H1 (cell line): Measurements from ENCODE around the gene GCH1. TPM values are rescaled to one million over a fixed set of nuclear protein-coding genes. Genes with fewer than 3 reads are reported as not detected.
A peak's percentile ranks its signal among the peaks of the same experiment; 100 is the strongest.

Experiments
- CTCF ChIA-PET: fragments of 300-600 bp; sonication (Branson Sonifier 250); formaldehyde crosslinking; loops from one replicate; lab custom pipeline; 2021; ENCODE audit not compliant: partially characterized antibody; lab: Charles Lee
- POLR2A ChIA-PET: fragments of 300-600 bp; sonication (Branson Sonifier 250); formaldehyde crosslinking; loops from one replicate; lab custom pipeline; 2021; ENCODE audit warnings: inconsistent platforms; ENCODE audit not compliant: partially characterized antibody; lab: Charles Lee
- DNase-seq, 2 experiments: peaks; one replicate each; pipeline versions ENCODE4 v3.0.0 to v3.0.0-alpha.2; 2010 to 2022; ENCODE audit warnings: low spot score in 2 of 2, low read depth in 1 of 2, mixed read lengths in 1 of 2
- FAIRE-seq: peaks from 2 replicates; lab custom pipeline; 2011; peaks lifted over from hg19 to GRCh38; lab: Jason Lieb, UNC
- H2AFZ ChIP-seq: 2 replicates; pipeline ENCODE4 v1.8.1; 2012; ENCODE audit warnings: low read length, inconsistent platforms
- H2AK5ac ChIP-seq: 2 replicates; pipeline ENCODE4 v1.6.1; 2013; ENCODE audit warnings: low read depth, low read length
- H2BK120ac ChIP-seq: replicated peaks from 2 replicates; pipeline ENCODE3; 2013; ENCODE audit warnings: low read depth, low read length, inconsistent platforms
- H2BK12ac ChIP-seq: 2 replicates; pipeline ENCODE4 v1.6.1; 2013; ENCODE audit warnings: low read depth, low read length
- H2BK15ac ChIP-seq: 2 replicates; pipeline ENCODE4 v1.6.1; 2013; ENCODE audit warnings: low read length
- H2BK20ac ChIP-seq: 2 replicates; pipeline ENCODE4 v1.6.1; 2013; ENCODE audit warnings: low read length
- H2BK5ac ChIP-seq: 2 replicates; pipeline ENCODE4 v1.6.1; 2013; ENCODE audit warnings: low read depth, low read length
- H3K14ac ChIP-seq: 2 replicates; pipeline ENCODE4 v1.6.1; 2013; ENCODE audit warnings: inconsistent platforms; ENCODE audit not compliant: insufficient read length
- H3K18ac ChIP-seq: 2 replicates; pipeline ENCODE4 v1.6.1; 2013; ENCODE audit warnings: low read length; ENCODE audit errors: extremely low read depth
- H3K23ac ChIP-seq: 2 replicates; pipeline ENCODE4 v1.6.1; 2013; ENCODE audit warnings: inconsistent platforms; ENCODE audit not compliant: insufficient read length
- H3K23me2 ChIP-seq: 2 replicates; pipeline ENCODE4 v1.6.1; 2013; ENCODE audit warnings: low read depth, low read length
- H3K27ac ChIP-seq: 2 replicates; pipeline ENCODE4 v1.6.1; 2011; ENCODE audit warnings: low read depth, low read length, inconsistent platforms
- H3K27me3 ChIP-seq, 4 experiments: replicated peaks in 1 of 4; 1 replicate in 1 of 4; 2 replicates in 3 of 4; pipeline versions ENCODE4 v1.6.1 to v1.8.1; 2011 to 2013; ENCODE audit warnings: low read length in 3 of 4, mild to moderate bottlenecking in 3 of 4, inconsistent platforms in 2 of 4, mixed read lengths in 2 of 4, moderate library complexity in 1 of 4; ENCODE audit not compliant: control insufficient read depth in 3 of 4, insufficient read depth in 3 of 4; ENCODE audit errors: extremely low read depth in 1 of 4
- H3K36me3 ChIP-seq, 4 experiments: 2 replicates each; pipeline versions ENCODE4 v1.6.1 to v1.8.1; 2011 to 2013; ENCODE audit warnings: mild to moderate bottlenecking in 4 of 4, low read length in 3 of 4, moderate library complexity in 2 of 4, control low read depth in 1 of 4, inconsistent platforms in 1 of 4; ENCODE audit not compliant: insufficient read depth in 4 of 4, control insufficient read depth in 2 of 4
- H3K4ac ChIP-seq: replicated peaks from 2 replicates; pipeline ENCODE3; 2013; ENCODE audit warnings: low read length, low read depth, mixed read lengths, inconsistent platforms; ENCODE audit not compliant: insufficient read length
- H3K4me1 ChIP-seq, 4 experiments: replicated peaks in 1 of 4; 1 replicate in 1 of 4; 2 replicates in 3 of 4; pipeline versions ENCODE4 v1.6.1 to v1.8.1; 2011 to 2013; ENCODE audit warnings: low read length in 3 of 4, inconsistent platforms in 2 of 4, mixed read lengths in 1 of 4; ENCODE audit not compliant: insufficient read depth in 4 of 4, control insufficient read depth in 3 of 4
- H3K4me2 ChIP-seq, 2 experiments: 2 replicates each; pipeline versions ENCODE4 v1.6.1 to v1.8.1; 2011 to 2013; ENCODE audit warnings: low read depth in 2 of 2, low read length in 2 of 2, control low read depth in 1 of 2, inconsistent platforms in 1 of 2, mild to moderate bottlenecking in 1 of 2; ENCODE audit not compliant: insufficient read depth in 1 of 2
- H3K4me3 ChIP-seq, 4 experiments: fragments of 200-600, 300-600 bp in 1 of 4; sonication (generic), shearing (Covaris generic), sonication (Bioruptor Twin) in 1 of 4; 2 replicates each; pipeline versions ENCODE4 v1.5.1 to v1.8.1; 2011 to 2016; ENCODE audit warnings: low read length in 4 of 4, low read depth in 3 of 4, control low read depth in 2 of 4, inconsistent platforms in 2 of 4, mild to moderate bottlenecking in 2 of 4, mixed read lengths in 1 of 4, moderate library complexity in 1 of 4; ENCODE audit not compliant: insufficient read depth in 2 of 4; ENCODE audit errors: extremely low read depth in 1 of 4
- H3K56ac ChIP-seq: replicated peaks from 2 replicates; pipeline ENCODE3; 2013; ENCODE audit warnings: low read depth, mild to moderate bottlenecking, mixed read lengths, low read length, inconsistent platforms; ENCODE audit not compliant: insufficient read length
- H3K79me1 ChIP-seq: 2 replicates; pipeline ENCODE4 v1.6.1; 2013; ENCODE audit warnings: low read depth, low read length, control low read depth
- H3K79me2 ChIP-seq, 2 experiments: 2 replicates each; pipeline versions ENCODE4 v1.6.1 to v1.8.1; 2012 to 2013; ENCODE audit warnings: low read length in 2 of 2, mild to moderate bottlenecking in 2 of 2, inconsistent platforms in 1 of 2; ENCODE audit not compliant: insufficient read depth in 2 of 2, control insufficient read depth in 1 of 2
- H3K9ac ChIP-seq, 4 experiments: replicated peaks in 1 of 4; 1 replicate in 1 of 4; 2 replicates in 3 of 4; pipeline versions ENCODE4 v1.6.1 to v1.8.1; 2011 to 2013; ENCODE audit warnings: low read depth in 3 of 4, low read length in 3 of 4, control low read depth in 2 of 4, mild to moderate bottlenecking in 2 of 4, moderate library complexity in 2 of 4, inconsistent platforms in 1 of 4; ENCODE audit errors: extremely low read depth in 1 of 4
- H3K9me3 ChIP-seq, 2 experiments: 2 replicates each; pipeline versions ENCODE4 v1.6.1 to v1.8.1; 2012 to 2013; ENCODE audit warnings: mild to moderate bottlenecking in 2 of 2, moderate library complexity in 2 of 2, control low read depth in 1 of 2, inconsistent platforms in 1 of 2, low read depth in 1 of 2, low read length in 1 of 2, mixed read lengths in 1 of 2; ENCODE audit not compliant: insufficient read depth in 2 of 2
- H4K20me1 ChIP-seq, 2 experiments: replicated peaks in 1 of 2; 2 replicates each; pipeline versions ENCODE3 to v1.8.1; 2011 to 2013; ENCODE audit warnings: inconsistent platforms in 2 of 2, low read length in 2 of 2, mild to moderate bottlenecking in 1 of 2; ENCODE audit not compliant: insufficient read depth in 2 of 2, control insufficient read depth in 1 of 2
- H4K5ac ChIP-seq: 2 replicates; pipeline ENCODE4 v1.6.1; 2013; ENCODE audit warnings: low read length, low read depth, mixed read lengths, inconsistent platforms; ENCODE audit not compliant: insufficient read length
- H4K8ac ChIP-seq: 2 replicates; pipeline ENCODE4 v1.8.0; 2013; ENCODE audit warnings: mild to moderate bottlenecking, moderate library complexity, low read length, inconsistent platforms; ENCODE audit not compliant: insufficient read depth; ENCODE audit errors: extremely low read depth
- H4K91ac ChIP-seq: replicated peaks from 2 replicates; pipeline ENCODE3; 2013; ENCODE audit warnings: low read length, mixed read lengths, inconsistent platforms; ENCODE audit not compliant: insufficient read length
- BCL11A ChIP-seq, 2 experiments: IDR thresholded peaks; one replicate each; pipeline ENCODE4 v1.6.1; 2011; ENCODE audit warnings: low read depth in 2 of 2, low read length in 2 of 2, mild to moderate bottlenecking in 2 of 2
- CHD2 ChIP-seq: IDR thresholded peaks from 2 replicates; pipeline ENCODE4 v1.6.1; 2012; ENCODE audit warnings: low read length, improper control_type of control experiment
- GTF2F1 ChIP-seq: IDR thresholded peaks from 2 replicates; pipeline ENCODE4 v1.6.1; 2012; ENCODE audit warnings: low read depth, low read length, improper control_type of control experiment, borderline replicate concordance
- KDM1A ChIP-seq: fragments of 200-600, 300-600 bp; sonication (generic); IDR thresholded peaks from 2 replicates; pipeline ENCODE4 v1.7.1; 2016; ENCODE audit warnings: mild to moderate bottlenecking, low read length, borderline replicate concordance
- NRF1 ChIP-seq: IDR thresholded peaks from 2 replicates; pipeline ENCODE4 v1.6.1; 2011; ENCODE audit warnings: mild to moderate bottlenecking, low read depth, low read length, improper control_type of control experiment
- RBBP5 ChIP-seq: IDR thresholded peaks from 2 replicates; pipeline ENCODE4 v1.7.1; 2012; ENCODE audit warnings: low read depth, mild to moderate bottlenecking, inconsistent platforms, low read length, moderate library complexity, borderline replicate concordance
- RNF2 ChIP-seq: fragments of 200-900, 300-1000 bp; sonication (generic); IDR thresholded peaks from 2 replicates; pipeline ENCODE4 v1.7.1; 2016; ENCODE audit warnings: borderline replicate concordance, low read depth, mild to moderate bottlenecking, antibody characterized with exemption, low read length; ENCODE audit not compliant: poor library complexity, severe bottlenecking; ENCODE audit errors: missing control alignments
- SAP30 ChIP-seq: fragments of 300-600 bp; sonication (generic); IDR thresholded peaks from 2 replicates; pipeline ENCODE4 v1.7.1; 2012; ENCODE audit warnings: low read length, moderate library complexity, mild to moderate bottlenecking, inconsistent platforms; ENCODE audit not compliant: insufficient read depth, insufficient replicate concordance
- SP1 ChIP-seq: IDR thresholded peaks from 2 replicates; pipeline ENCODE4 v1.6.1; 2011; ENCODE audit warnings: low read depth, low read length
- TAF7 ChIP-seq: optimal IDR thresholded peaks from 2 replicates; pipeline ENCODE3; 2011; ENCODE audit warnings: low read depth, mild to moderate bottlenecking, inconsistent platforms, low read length, moderate library complexity, borderline replicate concordance
- WGBS, 2 experiments: shearing (Covaris generic) in 1 of 2; methylation state at CpG; one replicate each; pipeline versions ENCODE4 v1.1.6 to v1.1.7; 2013 to 2015; ENCODE audit warnings: low lambda C conversion rate in 2 of 2, mixed read lengths in 2 of 2, inconsistent platforms in 1 of 2, low coverage in 1 of 2, missing lambda C conversion rate in 1 of 2; ENCODE audit not compliant: insufficient replicate concordance in 2 of 2, insufficient coverage in 1 of 2, insufficient read length in 1 of 2; ENCODE audit errors: extremely low coverage in 1 of 2, missing lambda C conversion rate in 1 of 2; 5-methylcytosine and 5-hydroxymethylcytosine counted together
- polyA plus RNA-seq, 7 experiments: library from polyadenylated mRNA; depleted of rRNA in 3 of 7; stranded (reverse) in 5 of 7; unstranded in 2 of 7; fragments of >200 nt in 5 of 7; fragments of 200-250 nt in 2 of 7; gene quantifications; 1 replicate in 5 of 7; 2 replicates in 1 of 7; 4 replicates in 1 of 7; pipeline versions ENCODE4 v1.2.1 to v1.2.3, GENCODE V29; 2011 to 2013; ENCODE audit warnings: missing spikeins in 2 of 7, mixed read lengths in 2 of 7
- total RNA-seq: library from RNA; stranded (reverse); fragmentation: NEBNext Ultra II Directional; extraction: Animal tissue kit (Norgen Biotek cat#: 25700); gene quantifications from 2 replicates; pipeline ENCODE4 v1.2.1, GENCODE V29; 2021
- TF ChIP-seq, protein P1 (sequence below): IDR thresholded peaks from 2 replicates; pipeline ENCODE4 v1.6.1; 2012; ENCODE audit warnings: inconsistent platforms

Gene GCH1
- total and polyA plus RNA-seq, 2 of the 8 experiments (the other 6 are each of a cell fraction or from before 2014, with no cell fraction given), result 7.3 to 7.9 TPM

DNA sequence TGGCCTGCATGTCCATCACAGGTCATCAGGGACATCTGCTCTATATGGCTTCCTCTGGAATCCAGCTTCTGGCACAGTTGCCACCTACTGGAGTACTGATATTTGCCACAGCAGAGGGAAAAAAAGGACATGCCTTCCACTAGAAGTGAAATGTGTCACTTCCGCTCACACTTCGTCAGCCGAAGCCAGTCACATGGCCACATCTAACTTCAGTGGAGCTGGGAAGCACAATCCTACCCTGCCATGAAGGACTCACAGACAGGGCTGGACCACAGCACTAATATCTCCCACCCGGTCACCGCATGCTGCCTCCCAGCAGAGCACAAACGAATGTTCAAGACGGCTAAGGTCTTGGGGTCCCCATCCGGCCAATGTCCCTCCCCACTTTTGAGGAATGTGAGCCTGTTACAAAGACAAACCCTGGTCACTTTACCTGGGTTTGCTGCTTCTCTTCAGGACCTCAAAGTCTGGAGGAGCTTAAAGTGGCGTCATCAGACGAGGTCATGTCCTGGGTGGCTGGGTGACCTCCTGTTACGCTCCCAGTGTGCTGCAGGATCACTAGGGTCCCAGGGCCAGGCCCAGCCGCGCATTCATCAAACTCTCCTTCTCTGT, 98.6 kb downstream of the GCH1 start:
- Histone ChIP-seq H2BK120ac (no peak overlapping the region), H4K8ac (peak overlapping the region; percentile 64; the same call in 1 of the 2 replicates), H3K9me3 (no peaks in the 10 kb centered on the region), H4K5ac (no peak overlapping the region), H3K4me3 (no peak overlapping the region), H3K56ac (no peak overlapping the region), H3K23ac (no peak overlapping the region), H3K79me2 (no peaks in the 10 kb centered on the region), H3K79me1 (no peaks in the 10 kb centered on the region), H3K27ac (no peak overlapping the region), H3K36me3 (no peaks in the 10 kb centered on the region), H3K4me1 (peaks cover 2 to 15% (median 8%) of the 10 kb centered on the region in 4 experiments; a peak in 5 of 7 replicates), H3K14ac (no peak overlapping the region), H3K4ac (no peak overlapping the region), H3K4me2 (no peak overlapping the region), H2BK12ac (peak overlapping the region; percentile 88), H3K18ac (no peak overlapping the region), H2AFZ (0 out of 2 replicates have a peak overlapping the region, but pooled peaks have one; percentile 23), H2BK15ac (0 out of 2 replicates have a peak overlapping the region, but pooled peaks have one; percentile 53), H2AK5ac (0 out of 2 replicates have a peak overlapping the region, but pooled peaks have one; percentile 19), H2BK5ac (no peak overlapping the region), H3K9ac (no peak overlapping the region), H3K23me2 (no peaks in the 10 kb centered on the region), H3K27me3 (no peaks in the 10 kb centered on the region; a peak in 1 of 7 replicates), H4K91ac (no peak overlapping the region), H4K20me1 (peaks cover 0 to 3% of the 10 kb centered on the region in 2 experiments), H2BK20ac (peak overlapping the region; percentile 90; the same call in 1 of the 2 replicates)
- DNase-seq (no peak), FAIRE-seq (no peak)
- ChIA-PET CTCF (interaction anchor here (0.6 to 8.3 kb wide), 12 partner anchors 10 to 474 kb away, joined by 3 to 86 read pairs (median 7); partner anchors contain the start of gene SAMD4A), POLR2A (interaction anchor here (1.1 to 2.3 kb wide), 5 partner anchors 10 to 247 kb away, joined by 3 to 8 read pairs (median 3); partner anchors contain the start of gene SAMD4A)
- WGBS, 2 experiments, result 92% methylated on average over 13 of the region's 13 CpGs; no CpG with 5 or more reads in 1 of the 2 experiments
- no peak for TF ChIP-seq NRF1
- no peak for TF ChIP-seq TAF7
- TF ChIP-seq, protein P1, sequence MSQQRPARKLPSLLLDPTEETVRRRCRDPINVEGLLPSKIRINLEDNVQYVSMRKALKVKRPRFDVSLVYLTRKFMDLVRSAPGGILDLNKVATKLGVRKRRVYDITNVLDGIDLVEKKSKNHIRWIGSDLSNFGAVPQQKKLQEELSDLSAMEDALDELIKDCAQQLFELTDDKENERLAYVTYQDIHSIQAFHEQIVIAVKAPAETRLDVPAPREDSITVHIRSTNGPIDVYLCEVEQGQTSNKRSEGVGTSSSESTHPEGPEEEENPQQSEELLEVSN, result no peak
- TF ChIP-seq CHD2, result no peak
- TF ChIP-seq KDM1A, result no peak
- no peak for TF ChIP-seq SAP30
- TF ChIP-seq RNF2, result no peak
- TF ChIP-seq GTF2F1, result no peak
- no peak for TF ChIP-seq RBBP5
- TF ChIP-seq BCL11A (IDR thresholded peaks at IDR 0.05; ENCODE audit: low read depth in 2 of 2, low read length in 2 of 2), result no peak
- no peak for TF ChIP-seq SP1
